NCI-H2196 (cell line): Measurements from ENCODE around the gene TPCN2.

Source experiments
- DNase-seq: peaks from one replicate; lab custom pipeline; 2025; ENCODE audit not compliant: unreplicated experiment; lab: John Stamatoyannopoulos, UW

TPCN2 gene

DNA sequence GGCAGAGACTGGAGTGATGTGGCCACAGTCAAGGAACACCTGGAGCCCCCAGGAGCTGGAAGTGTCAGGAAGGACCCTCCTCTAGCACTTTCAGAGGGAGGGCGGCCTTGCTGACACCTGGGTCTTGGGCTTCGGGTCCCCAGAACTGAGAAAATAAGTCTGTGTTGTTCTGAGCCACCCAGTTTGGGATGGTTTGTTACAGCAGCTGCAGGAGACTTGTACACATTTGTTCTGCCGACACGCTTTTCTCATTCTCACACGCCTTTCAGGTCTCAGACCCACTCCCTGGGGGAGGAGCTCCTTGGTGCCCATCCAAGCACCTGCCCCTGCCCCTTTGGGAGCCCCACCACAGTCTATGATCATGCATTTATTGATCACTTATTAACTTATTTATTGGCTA is 59.8 kb downstream of the TPCN2 start:
- DNase-seq = no peak

DNA sequence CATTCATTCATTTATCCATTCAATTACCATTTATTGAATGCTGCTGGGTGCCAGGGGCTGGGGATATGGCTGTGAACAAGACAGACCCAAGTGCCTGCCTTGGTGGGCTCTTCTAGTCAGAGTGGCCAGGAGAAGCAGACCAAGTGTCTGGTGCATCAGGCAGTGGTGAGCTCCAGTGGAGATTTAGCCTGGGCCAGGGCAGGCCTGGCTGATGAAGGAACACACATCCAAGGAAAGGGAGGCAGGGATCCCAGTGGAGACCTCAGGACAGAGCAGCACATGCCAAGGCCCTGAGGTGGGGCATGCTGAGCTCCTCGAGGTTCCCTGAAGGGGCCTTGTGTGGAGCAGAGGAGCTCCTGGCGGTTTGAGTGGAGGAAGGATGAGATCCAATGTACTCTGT is 60.4 kb downstream of the TPCN2 start:
- no peak for DNase-seq

GRCh38 chr11:69110451-69110850 is 61.7 kb downstream of the TPCN2 start:
- no peak for DNase-seq

DNA sequence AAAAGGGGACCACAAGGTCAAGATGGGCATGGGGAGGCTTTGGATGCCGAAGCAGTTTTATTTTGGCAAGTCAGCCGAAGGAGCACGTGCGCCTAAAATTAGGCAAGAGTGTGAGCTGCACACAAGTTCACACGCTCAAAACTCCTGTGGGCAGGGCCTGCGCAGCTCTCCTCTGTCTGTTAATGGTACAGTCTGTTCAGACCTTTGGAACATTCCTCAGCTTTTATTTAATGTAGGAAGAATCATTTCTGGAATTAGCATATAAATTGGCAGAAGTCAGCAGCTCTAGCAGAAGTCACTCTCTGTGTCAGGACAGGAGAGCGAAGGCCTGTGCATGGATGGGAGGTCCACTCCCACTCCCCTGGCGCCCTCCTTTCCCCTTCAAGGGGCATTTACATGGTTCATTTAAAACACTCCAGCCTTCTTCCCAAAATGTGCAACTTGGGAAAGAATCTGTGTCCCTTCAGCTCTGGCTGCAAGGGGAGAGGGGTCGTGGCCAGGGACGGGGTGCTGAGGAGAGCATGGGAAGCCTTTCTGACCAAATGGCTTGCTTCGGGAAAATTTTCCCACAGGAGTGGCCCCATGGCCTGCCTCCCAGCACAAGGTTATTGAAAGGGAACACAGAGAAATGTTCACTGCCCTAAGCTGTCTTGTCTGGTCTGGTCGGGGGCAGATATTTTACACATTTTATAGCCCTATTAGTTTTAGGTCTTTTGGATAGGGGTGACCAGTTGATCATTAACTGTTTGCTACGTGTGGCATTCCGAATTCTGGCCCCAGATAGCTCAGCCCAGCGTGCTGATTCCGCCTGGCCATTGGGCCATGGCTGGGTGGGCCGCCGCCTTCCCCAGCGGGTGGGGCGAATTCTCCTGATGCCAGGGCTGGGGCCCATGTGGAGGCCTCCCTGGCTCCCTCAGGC is 63.2 kb downstream of the TPCN2 start:
- no peak for DNase-seq

GRCh38 chr11:69113226-69113625 is 64.5 kb downstream of the TPCN2 start:
- no peak for DNase-seq

- no peak for DNase-seq
These were observed 65.1 kb downstream of the TPCN2 start for GRCh38 chr11:69113646-69114340.

DNA sequence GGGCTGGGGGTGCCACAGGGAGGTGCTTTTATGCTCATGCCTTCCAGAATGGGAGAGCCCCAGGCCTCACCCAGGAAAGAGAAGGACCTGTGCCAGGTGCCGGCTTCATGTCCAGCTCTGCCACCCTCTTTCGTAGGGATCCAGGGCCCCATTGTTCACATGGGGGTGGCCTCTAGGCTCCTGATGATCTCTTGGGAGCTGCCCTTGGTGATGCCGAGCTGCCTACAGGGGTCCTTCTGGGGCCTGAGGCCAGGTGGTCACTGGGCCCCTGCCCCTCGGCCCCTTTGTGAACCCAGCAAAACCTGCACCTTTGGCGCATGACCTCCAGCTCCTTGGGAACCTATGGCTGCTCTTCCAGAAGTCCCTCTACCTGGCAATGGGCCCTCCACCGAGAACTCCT is 65.6 kb downstream of the TPCN2 start:
- DNase-seq = no peak

GRCh38 chr11:69114811-69115523 is 66.2 kb downstream of the TPCN2 start:
- peak; percentile 25 for DNase-seq

GRCh38 chr11:69115586-69116560 is 67.1 kb downstream of the TPCN2 start:
- peak; percentile 52 for DNase-seq

DNA sequence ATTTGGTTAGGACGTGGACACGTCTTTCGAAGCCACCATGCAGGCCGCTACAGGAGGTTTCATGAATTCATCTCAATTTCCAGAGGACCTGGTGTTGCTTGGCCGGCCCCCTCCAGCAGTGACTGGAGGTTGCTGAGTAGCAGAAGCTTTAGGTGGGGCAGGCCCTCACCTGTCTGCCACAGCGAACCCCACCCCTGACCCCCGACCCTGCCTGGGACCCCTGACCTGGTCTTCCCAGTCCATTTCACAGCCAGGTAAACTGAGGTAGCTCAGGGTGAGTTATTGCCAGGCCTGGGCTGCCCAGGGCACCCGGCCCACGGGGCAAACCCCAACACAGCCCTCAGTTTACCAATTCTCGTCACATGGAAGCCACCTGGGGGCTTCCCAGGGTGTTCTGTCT is 67.9 kb downstream of the TPCN2 start:
- no peak for DNase-seq

- no peak for DNase-seq
These were observed 70.5 kb downstream of the TPCN2 start for GRCh38 chr11:69119190-69119589.

DNA sequence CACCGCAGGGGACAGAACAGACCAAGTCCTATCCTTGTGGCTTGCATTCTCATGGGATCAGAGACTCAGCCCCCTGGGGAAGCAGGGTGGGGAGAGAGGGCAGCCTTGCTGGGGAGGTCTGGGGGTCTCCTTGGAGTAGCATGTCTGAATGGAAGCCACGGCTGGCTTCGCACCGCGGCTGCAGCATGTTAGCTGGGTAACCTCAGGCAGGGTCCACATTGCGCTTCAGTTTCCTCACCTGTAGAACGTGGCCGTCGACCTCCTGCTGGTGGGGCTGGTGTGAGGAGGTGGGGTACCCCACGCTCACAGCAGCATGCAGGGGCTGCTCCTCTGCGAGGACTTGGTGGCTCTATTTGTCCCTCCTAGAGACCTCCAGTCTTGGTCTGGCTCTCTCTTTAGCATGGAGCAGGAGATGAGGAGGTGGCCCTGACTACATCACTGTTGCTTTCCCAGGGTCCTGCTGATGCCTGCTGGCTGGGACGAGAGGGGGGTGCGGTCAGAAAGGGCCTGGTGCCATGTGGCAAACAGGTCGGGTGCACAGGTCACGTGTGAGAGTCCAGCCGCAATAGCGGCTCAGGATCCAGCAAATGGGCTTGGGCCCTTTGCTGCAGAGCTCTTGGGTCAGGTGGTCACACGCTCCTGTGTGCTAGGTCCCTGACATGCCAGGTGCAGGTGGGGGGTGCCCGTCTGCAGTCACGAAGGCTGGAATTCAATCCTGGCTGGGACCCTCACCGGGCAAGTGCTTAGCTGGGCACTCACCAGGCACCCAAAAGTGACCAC is 71.6 kb downstream of the TPCN2 start:
- DNase-seq = no peak

DNA sequence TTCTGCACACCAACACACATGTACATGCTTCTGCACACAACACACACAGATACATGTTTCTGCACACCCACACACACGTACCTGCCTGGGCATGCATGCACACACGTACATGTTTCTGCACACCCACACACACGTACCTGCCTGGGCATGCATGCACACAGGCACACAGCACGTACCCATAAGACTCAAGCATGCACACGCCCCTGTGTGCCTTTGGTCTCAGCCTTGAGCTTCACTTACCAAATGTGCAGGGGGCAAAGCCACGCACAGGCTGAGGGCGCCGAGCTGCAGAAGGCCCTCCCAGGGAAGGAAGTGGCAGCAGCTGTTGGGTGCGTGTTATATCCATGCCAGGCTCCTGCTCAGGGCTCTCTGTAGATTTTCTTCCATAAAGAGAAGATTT is 72.3 kb downstream of the TPCN2 start:
- no peak for DNase-seq

GRCh38 chr11:69121621-69122325 is 73.0 kb downstream of the TPCN2 start:
- no peak for DNase-seq

DNA sequence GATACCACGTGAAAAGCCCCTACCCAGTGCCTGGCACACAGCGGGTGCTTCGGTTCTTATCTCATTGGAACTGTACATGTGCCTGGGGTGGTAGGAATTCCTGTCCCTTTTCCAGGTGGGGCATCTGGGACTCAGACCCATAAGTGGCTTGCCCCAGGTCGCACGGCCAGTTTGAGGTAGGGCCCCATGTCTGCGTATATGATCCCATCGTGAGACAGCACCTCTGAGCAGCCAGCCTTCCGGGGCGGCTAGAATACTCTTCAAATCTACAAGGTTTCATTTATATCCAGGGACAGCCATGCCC is 73.5 kb downstream of the TPCN2 start:
- DNase-seq = no peak

- peak; percentile 62 for DNase-seq
These were observed 74.1 kb downstream of the TPCN2 start for GRCh38 chr11:69122630-69123431.

DNA sequence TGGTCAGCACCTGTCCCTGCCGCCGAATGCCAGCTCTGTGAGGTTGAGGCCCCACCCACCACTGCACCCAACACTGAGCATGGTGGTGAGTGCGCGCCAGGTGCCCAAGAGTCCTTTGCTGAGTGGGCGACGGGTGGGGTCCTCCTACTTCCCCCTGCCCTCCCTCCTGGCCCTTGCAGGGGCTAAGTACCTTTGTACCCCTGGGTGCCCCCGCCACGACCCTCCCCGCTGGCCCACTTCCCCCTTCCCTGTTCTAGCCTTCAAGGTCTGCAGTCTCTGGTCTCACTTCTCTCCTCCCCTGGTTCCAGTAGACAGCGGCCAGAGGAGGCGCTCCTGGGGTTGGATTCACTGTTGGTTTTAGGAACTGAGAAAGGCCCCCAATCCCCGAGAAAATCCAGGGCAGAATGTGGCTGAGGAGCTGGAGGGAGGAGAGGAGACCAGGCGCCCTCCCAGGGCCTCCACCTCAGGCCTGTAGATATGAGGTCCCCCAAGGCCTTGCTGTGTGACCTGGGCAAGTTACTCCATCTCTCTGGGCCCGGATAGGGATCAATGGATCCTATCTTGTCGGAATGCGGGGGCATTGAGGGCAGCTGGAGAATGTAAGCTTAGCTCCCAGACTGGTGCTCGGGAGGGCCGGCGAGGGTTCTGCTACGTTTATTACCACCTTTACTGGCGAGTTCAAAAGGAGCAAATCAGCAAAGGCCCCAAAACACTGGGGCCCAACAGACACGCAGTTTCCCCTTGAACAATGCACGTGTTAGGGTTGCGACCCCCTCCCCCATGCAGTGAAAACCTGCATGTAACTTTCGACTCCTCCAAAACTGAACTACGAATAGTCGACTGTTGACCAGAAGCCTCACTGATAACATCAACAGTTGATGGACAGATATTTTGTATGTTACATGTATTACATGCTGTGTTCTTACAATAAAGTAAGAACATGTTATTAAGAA is 75.1 kb downstream of the TPCN2 start:
- DNase-seq = no peak
